WTC11 (cell line): ENCODE measurements around the gene REN. TPM values are rescaled to one million over a fixed set of nuclear protein-coding genes. Genes with fewer than 3 reads are reported as not detected.

Experiments
- ATAC-seq: fragments of 200-7000 bp; cut with Tn5 transposase; 2 replicates; pipeline ENCODE4 v1.10.0; 2021; ENCODE audit warnings: mild to moderate bottlenecking, moderate library complexity
- CTCF ChIA-PET: fragments of 300-600 bp; sonication (Branson Sonifier 250); formaldehyde crosslinking; loops from one replicate; lab custom pipeline; 2021; ENCODE audit warnings: antibody characterized with exemption; lab: Charles Lee
- POLR2A ChIA-PET: fragments of 350-600 bp; sonication (Branson Sonifier 250); formaldehyde crosslinking; loops from one replicate; lab custom pipeline; 2021; ENCODE audit warnings: antibody characterized with exemption; lab: Charles Lee
- DNase-seq: peaks from one replicate; pipeline ENCODE4 v3.0.0; 2021; ENCODE audit warnings: low spot score
- H3K27ac Mint-ChIP-seq: 2 replicates; pipeline ENCODE4 v1.8.0; 2021; ENCODE audit warnings: mixed read lengths
- H3K27me3 Mint-ChIP-seq: 2 replicates; pipeline ENCODE4 v1.8.0; 2021; ENCODE audit warnings: low read depth, mild to moderate bottlenecking, moderate library complexity, mixed read lengths
- H3K36me3 Mint-ChIP-seq: 2 replicates; pipeline ENCODE4 v1.8.0; 2021; ENCODE audit warnings: mixed read lengths
- H3K4me1 Mint-ChIP-seq: 2 replicates; pipeline ENCODE4 v1.8.0; 2022; ENCODE audit warnings: mixed read lengths
- H3K4me3 Mint-ChIP-seq: 2 replicates; pipeline ENCODE4 v1.8.0; 2021; ENCODE audit warnings: mild to moderate bottlenecking, moderate library complexity, mixed read lengths
- H3K9me3 Mint-ChIP-seq: 2 replicates; pipeline ENCODE4 v1.8.0; 2021; ENCODE audit warnings: mixed read lengths
- ATF1 ChIP-seq: sonication (generic); formaldehyde crosslinking; IDR thresholded peaks from 2 replicates; pipeline ENCODE4 v1.8.1; 2023; ENCODE audit warnings: mild to moderate bottlenecking, moderate library complexity, missing genetic modification reagents
- ELF4 ChIP-seq: sonication (generic); formaldehyde crosslinking; IDR thresholded peaks from 2 replicates; pipeline ENCODE4 v1.8.1; 2022; ENCODE audit warnings: low read depth, mild to moderate bottlenecking, moderate library complexity, missing genetic modification reagents
- EMX1 ChIP-seq: fragments of 250-450 bp; sonication (Bioruptor Pico); IDR thresholded peaks from 2 replicates; pipeline ENCODE4 v1.8.0; 2021; ENCODE audit warnings: mild to moderate bottlenecking
- JUN ChIP-seq: sonication (generic); formaldehyde crosslinking; IDR thresholded peaks from 2 replicates; pipeline ENCODE4 v1.8.0; 2023; ENCODE audit warnings: mild to moderate bottlenecking, missing genetic modification reagents
- NR1H2 ChIP-seq: sonication (generic); formaldehyde crosslinking; IDR thresholded peaks from 2 replicates; pipeline ENCODE4 v1.9.0; 2021; ENCODE audit warnings: mild to moderate bottlenecking, moderate library complexity, missing genetic modification reagents
- PRRX2 ChIP-seq: fragments of 250-450 bp; sonication (Bioruptor Pico); IDR thresholded peaks from 2 replicates; pipeline ENCODE4 v1.8.0; 2021; ENCODE audit warnings: mild to moderate bottlenecking
- SMAD3 ChIP-seq: sonication (generic); formaldehyde crosslinking; IDR thresholded peaks from 2 replicates; pipeline ENCODE4 v1.8.0; 2022; ENCODE audit warnings: missing genetic modification reagents, mild to moderate bottlenecking, borderline replicate concordance
- SOX15 ChIP-seq: fragments of 250-450 bp; sonication (Bioruptor Pico); IDR thresholded peaks from 2 replicates; pipeline ENCODE4 v1.9.0; 2021; ENCODE audit warnings: mild to moderate bottlenecking
- TCF7 ChIP-seq: sonication (generic); formaldehyde crosslinking; IDR thresholded peaks from 2 replicates; pipeline ENCODE4 v1.8.0; 2022; ENCODE audit warnings: mild to moderate bottlenecking, low read depth, missing genetic modification reagents, moderate library complexity
- ZNF138 ChIP-seq: sonication (generic); formaldehyde crosslinking; conservative IDR thresholded peaks from 2 replicates; pipeline ENCODE4 v1.8.1; 2022; ENCODE audit warnings: mild to moderate bottlenecking, moderate library complexity, missing genetic modification reagents
- ZNF232 ChIP-seq: sonication (generic); formaldehyde crosslinking; IDR thresholded peaks from 2 replicates; pipeline ENCODE4 v1.8.0; 2022; ENCODE audit warnings: mild to moderate bottlenecking, missing genetic modification reagents
- ZNF416 ChIP-seq: fragments of 250-450 bp; sonication (Bioruptor Pico); IDR thresholded peaks from 2 replicates; pipeline ENCODE4 v1.9.0; 2021; ENCODE audit warnings: mild to moderate bottlenecking, inconsistent platforms
- ZNF423 ChIP-seq: fragments of 250-450 bp; sonication (Bioruptor Pico); IDR thresholded peaks from 2 replicates; pipeline ENCODE4 v2.1.2; 2022; ENCODE audit warnings: mild to moderate bottlenecking, moderate library complexity
- total RNA-seq: library from RNA; stranded (reverse); gene quantifications from 3 replicates; pipeline ENCODE4 v1.2.3, GENCODE V29; 2021
- TF ChIP-seq, protein P1 (sequence below): fragments of 200-600 bp; IDR thresholded peaks from 2 replicates; pipeline ENCODE4 v1.8.0; 2022; ENCODE audit warnings: antibody characterized with exemption
- TF ChIP-seq, protein P2 (sequence below): sonication (generic); formaldehyde crosslinking; IDR thresholded peaks from 2 replicates; pipeline ENCODE4 v1.8.1; 2023; ENCODE audit warnings: mild to moderate bottlenecking, missing genetic modification reagents
- TF ChIP-seq, protein P3 (sequence below): sonication (generic); formaldehyde crosslinking; IDR thresholded peaks from 2 replicates; pipeline ENCODE4 v1.8.1; 2022; ENCODE audit warnings: mild to moderate bottlenecking, moderate library complexity, missing genetic modification reagents
- TF ChIP-seq, protein P4 (sequence below): sonication (generic); formaldehyde crosslinking; IDR thresholded peaks from 2 replicates; pipeline ENCODE4 v1.8.1; 2022; ENCODE audit warnings: missing genetic modification reagents, borderline replicate concordance
- TF ChIP-seq, protein P5 (sequence below): sonication (generic); formaldehyde crosslinking; IDR thresholded peaks from 2 replicates; pipeline ENCODE4 v1.8.0; 2022; ENCODE audit warnings: mild to moderate bottlenecking, missing genetic modification reagents
- TF ChIP-seq, protein P6 (sequence below): sonication (generic); formaldehyde crosslinking; IDR thresholded peaks from 2 replicates; pipeline ENCODE4 v1.8.0; 2022; ENCODE audit warnings: mild to moderate bottlenecking, missing genetic modification reagents
- TF ChIP-seq, protein P7 (sequence below): sonication (generic); formaldehyde crosslinking; IDR thresholded peaks from 2 replicates; pipeline ENCODE4 v1.8.1; 2023; ENCODE audit warnings: mild to moderate bottlenecking, moderate library complexity, missing genetic modification reagents

The REN gene
- total RNA-seq, 1 experiment from 2014 or later = not detected

DNA sequence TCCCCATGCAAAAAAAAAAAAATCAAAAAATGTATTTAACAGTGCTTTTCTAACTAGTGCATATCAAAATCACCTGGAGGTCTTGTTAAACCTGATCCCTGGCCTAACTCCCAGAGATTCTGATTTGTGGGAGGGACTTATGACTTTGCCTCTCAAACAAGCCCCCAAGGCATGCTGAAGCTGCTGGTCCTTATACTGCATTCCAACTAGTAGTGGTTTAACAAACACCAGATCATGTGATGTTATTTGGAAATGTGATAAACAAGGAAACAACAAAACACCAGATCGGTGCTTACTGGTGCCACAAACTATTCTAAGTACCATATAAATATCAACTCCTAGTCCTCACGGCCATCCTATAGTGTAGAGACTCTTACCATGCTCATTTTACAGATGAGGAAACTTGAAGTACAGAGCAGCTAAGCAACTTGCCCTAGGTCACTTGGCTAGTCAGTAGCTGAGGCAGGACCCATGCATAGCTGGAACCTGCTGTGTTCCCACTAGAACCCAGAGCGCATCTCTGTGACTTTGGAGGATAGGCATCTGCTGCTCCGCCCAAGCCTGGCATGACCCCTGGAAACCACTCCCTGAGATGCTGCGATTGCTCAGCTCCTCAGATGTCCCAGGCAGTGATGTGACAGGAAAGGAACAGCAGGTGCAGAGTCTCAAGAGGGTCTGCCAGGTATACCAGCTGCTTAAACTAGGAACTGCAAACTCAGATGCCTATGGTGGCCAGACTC, 55.1 kb downstream of the REN start:
- ChIA-PET POLR2A (no interaction called here), CTCF (interaction anchor here (0.7 to 2.7 kb wide), 3 partner anchors 18 to 44 kb away, joined by 3 to 25 read pairs (median 3); no protein-coding TSS in a partner anchor)
- Mint-ChIP-seq H3K27ac (peak overlapping the region; percentile 90; the same call in 1 of the 2 replicates), H3K9me3 (no peaks in the 10 kb centered on the region), H3K4me1 (peaks cover 63% of the 10 kb centered on the region), H3K27me3 (no peaks in the 10 kb centered on the region), H3K4me3 (no peak overlapping the region), H3K36me3 (peaks cover 27% of the 10 kb centered on the region)
- ATAC-seq = no peak
- no peak for TF ChIP-seq EMX1
- no peak for TF ChIP-seq SOX15 (CRISPR knock-in tag)
- TF ChIP-seq, protein P1, sequence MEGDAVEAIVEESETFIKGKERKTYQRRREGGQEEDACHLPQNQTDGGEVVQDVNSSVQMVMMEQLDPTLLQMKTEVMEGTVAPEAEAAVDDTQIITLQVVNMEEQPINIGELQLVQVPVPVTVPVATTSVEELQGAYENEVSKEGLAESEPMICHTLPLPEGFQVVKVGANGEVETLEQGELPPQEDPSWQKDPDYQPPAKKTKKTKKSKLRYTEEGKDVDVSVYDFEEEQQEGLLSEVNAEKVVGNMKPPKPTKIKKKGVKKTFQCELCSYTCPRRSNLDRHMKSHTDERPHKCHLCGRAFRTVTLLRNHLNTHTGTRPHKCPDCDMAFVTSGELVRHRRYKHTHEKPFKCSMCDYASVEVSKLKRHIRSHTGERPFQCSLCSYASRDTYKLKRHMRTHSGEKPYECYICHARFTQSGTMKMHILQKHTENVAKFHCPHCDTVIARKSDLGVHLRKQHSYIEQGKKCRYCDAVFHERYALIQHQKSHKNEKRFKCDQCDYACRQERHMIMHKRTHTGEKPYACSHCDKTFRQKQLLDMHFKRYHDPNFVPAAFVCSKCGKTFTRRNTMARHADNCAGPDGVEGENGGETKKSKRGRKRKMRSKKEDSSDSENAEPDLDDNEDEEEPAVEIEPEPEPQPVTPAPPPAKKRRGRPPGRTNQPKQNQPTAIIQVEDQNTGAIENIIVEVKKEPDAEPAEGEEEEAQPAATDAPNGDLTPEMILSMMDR = no peak
- TF ChIP-seq, protein P2, sequence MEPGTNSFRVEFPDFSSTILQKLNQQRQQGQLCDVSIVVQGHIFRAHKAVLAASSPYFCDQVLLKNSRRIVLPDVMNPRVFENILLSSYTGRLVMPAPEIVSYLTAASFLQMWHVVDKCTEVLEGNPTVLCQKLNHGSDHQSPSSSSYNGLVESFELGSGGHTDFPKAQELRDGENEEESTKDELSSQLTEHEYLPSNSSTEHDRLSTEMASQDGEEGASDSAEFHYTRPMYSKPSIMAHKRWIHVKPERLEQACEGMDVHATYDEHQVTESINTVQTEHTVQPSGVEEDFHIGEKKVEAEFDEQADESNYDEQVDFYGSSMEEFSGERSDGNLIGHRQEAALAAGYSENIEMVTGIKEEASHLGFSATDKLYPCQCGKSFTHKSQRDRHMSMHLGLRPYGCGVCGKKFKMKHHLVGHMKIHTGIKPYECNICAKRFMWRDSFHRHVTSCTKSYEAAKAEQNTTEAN (CRISPR knock-in tag) = no peak
- no peak for TF ChIP-seq PRRX2 (CRISPR knock-in tag)
- no peak for TF ChIP-seq ELF4 (CRISPR knock-in tag)
- no peak for TF ChIP-seq SMAD3
- TF ChIP-seq JUN (CRISPR knock-in tag) = no peak
- no peak for DNase-seq

DNA sequence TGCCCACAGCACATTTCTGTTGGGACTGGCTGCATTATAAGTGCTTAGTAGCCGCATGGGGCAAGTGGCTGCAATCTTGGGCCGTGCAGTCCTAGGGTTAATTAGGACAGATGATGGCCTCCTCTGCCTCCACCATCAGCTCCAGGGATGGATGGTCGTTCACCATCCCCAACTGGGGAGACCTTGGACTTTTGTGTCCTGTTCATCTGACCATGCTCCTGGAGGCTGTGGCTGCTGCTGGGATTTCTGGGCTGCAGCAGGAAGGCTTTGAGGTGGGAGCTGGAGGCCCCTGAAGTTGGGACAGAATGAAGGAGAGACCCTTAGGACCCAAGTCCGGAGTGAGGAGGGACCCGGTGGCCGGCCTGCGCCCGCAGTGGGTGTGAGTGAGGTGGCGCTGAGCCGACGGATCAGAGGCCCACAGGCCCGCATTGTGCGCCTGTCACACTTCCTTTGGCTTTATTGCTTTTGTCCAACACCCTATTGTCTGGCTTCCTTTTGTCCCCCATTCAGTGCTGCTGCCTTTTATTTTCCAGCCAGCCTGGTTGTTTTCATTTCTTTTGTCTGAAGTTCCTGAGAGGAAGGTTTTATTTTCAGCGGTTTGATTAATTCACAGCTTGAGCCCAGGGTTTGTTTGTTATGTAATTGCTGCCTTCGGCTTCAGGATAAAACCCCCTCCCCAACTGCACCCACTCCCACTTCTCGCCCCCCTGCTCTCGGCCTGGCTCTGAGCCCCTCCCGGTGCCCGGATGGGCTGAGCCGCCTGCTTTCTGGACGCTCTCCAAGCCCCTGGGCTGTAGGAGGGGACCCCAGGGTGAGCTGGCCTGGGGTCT, 57.6 kb downstream of the REN start:
- peak; percentile 66 for DNase-seq
- CTCF ChIA-PET = interaction anchor here (0.9 to 1.6 kb wide), 10 partner anchors 9 to 237 kb away, joined by 3 to 15 read pairs (median 4); no protein-coding TSS in a partner anchor
- no peaks in the 10 kb centered on the region for H3K9me3 Mint-ChIP-seq
- ATAC-seq = peak; percentile 76
- H3K4me1 Mint-ChIP-seq = peaks cover 79% of the 10 kb centered on the region
- H3K27ac Mint-ChIP-seq = peak overlapping the region; percentile 96
- peaks cover 11% of the 10 kb centered on the region; the same call in 1 of the 2 replicates for H3K36me3 Mint-ChIP-seq
- H3K4me3 Mint-ChIP-seq = peak overlapping the region; percentile 57
- POLR2A ChIA-PET = interaction anchor here (0.5 to 1.3 kb wide), 5 partner anchors 9 to 238 kb away, joined by 3 to 7 read pairs (median 4); no protein-coding TSS in a partner anchor
- no peaks in the 10 kb centered on the region for H3K27me3 Mint-ChIP-seq
- TF ChIP-seq ZNF416 (CRISPR knock-in tag) = no peak
- TF ChIP-seq ATF1 (CRISPR knock-in tag) = no peak
- TF ChIP-seq ZNF232 = peak; percentile 91
- TF ChIP-seq, protein P3, sequence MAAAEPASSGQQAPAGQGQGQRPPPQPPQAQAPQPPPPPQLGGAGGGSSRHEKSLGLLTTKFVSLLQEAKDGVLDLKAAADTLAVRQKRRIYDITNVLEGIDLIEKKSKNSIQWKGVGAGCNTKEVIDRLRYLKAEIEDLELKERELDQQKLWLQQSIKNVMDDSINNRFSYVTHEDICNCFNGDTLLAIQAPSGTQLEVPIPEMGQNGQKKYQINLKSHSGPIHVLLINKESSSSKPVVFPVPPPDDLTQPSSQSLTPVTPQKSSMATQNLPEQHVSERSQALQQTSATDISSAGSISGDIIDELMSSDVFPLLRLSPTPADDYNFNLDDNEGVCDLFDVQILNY = no peak
- TF ChIP-seq, protein P1 = no peak
- no peak for TF ChIP-seq TCF7 (CRISPR knock-in tag)
- TF ChIP-seq ZNF423 = peak; percentile 40
- TF ChIP-seq NR1H2 (CRISPR knock-in tag) = no peak
- TF ChIP-seq ZNF138 (CRISPR knock-in tag) = no peak
- TF ChIP-seq, protein P4, sequence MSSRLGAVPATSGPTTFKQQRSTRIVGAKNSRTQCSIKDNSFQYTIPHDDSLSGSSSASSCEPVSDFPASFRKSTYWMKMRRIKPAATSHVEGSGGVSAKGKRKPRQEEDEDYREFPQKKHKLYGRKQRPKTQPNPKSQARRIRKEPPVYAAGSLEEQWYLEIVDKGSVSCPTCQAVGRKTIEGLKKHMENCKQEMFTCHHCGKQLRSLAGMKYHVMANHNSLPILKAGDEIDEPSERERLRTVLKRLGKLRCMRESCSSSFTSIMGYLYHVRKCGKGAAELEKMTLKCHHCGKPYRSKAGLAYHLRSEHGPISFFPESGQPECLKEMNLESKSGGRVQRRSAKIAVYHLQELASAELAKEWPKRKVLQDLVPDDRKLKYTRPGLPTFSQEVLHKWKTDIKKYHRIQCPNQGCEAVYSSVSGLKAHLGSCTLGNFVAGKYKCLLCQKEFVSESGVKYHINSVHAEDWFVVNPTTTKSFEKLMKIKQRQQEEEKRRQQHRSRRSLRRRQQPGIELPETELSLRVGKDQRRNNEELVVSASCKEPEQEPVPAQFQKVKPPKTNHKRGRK (CRISPR knock-in tag) = no peak
- TF ChIP-seq, protein P5, sequence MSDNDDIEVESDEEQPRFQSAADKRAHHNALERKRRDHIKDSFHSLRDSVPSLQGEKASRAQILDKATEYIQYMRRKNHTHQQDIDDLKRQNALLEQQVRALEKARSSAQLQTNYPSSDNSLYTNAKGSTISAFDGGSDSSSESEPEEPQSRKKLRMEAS = peak; percentile 63; the same call in 1 of the 2 replicates
- TF ChIP-seq SOX15 (CRISPR knock-in tag) = no peak
- TF ChIP-seq, protein P6, sequence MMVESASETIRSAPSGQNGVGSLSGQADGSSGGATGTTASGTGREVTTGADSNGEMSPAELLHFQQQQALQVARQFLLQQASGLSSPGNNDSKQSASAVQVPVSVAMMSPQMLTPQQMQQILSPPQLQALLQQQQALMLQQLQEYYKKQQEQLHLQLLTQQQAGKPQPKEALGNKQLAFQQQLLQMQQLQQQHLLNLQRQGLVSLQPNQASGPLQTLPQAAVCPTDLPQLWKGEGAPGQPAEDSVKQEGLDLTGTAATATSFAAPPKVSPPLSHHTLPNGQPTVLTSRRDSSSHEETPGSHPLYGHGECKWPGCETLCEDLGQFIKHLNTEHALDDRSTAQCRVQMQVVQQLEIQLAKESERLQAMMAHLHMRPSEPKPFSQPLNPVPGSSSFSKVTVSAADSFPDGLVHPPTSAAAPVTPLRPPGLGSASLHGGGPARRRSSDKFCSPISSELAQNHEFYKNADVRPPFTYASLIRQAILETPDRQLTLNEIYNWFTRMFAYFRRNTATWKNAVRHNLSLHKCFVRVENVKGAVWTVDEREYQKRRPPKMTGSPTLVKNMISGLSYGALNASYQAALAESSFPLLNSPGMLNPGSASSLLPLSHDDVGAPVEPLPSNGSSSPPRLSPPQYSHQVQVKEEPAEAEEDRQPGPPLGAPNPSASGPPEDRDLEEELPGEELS (CRISPR knock-in tag) = 0 out of 2 replicates have a peak, but pooled peaks have one; percentile 39
- TF ChIP-seq, protein P7, sequence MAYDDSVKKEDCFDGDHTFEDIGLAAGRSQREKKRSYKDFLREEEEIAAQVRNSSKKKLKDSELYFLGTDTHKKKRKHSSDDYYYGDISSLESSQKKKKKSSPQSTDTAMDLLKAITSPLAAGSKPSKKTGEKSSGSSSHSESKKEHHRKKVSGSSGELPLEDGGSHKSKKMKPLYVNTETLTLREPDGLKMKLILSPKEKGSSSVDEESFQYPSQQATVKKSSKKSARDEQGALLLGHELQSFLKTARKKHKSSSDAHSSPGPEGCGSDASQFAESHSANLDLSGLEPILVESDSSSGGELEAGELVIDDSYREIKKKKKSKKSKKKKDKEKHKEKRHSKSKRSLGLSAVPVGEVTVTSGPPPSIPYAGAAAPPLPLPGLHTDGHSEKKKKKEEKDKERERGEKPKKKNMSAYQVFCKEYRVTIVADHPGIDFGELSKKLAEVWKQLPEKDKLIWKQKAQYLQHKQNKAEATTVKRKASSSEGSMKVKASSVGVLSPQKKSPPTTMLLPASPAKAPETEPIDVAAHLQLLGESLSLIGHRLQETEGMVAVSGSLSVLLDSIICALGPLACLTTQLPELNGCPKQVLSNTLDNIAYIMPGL (CRISPR knock-in tag) = 0 out of 2 replicates have a peak, but pooled peaks have one; percentile 38
